DND-41 (cell line): ENCODE results near the gene FOSB.
A peak's percentile ranks its signal among the peaks of the same experiment; 100 is the strongest.

Experiments used
- ATAC-seq: fragments of 200-7000 bp; cut with Tn5 transposase; 3 replicates; pipeline ENCODE4 v1.9.1; 2021; ENCODE audit warnings: low read depth; ENCODE audit not compliant: insufficient read depth
- DNase-seq: peaks from one replicate; pipeline ENCODE4 v3.0.0-alpha.2; 2020
- H2AFZ ChIP-seq: 2 replicates; pipeline ENCODE4 v1.6.0; 2012; ENCODE audit warnings: low read depth, low read length
- H3K27ac ChIP-seq: 2 replicates; pipeline ENCODE4 v1.5.1; 2012; ENCODE audit warnings: low read length, inconsistent platforms
- H3K27me3 ChIP-seq: fragments of 200-600 bp; sonication (generic); 2 replicates; pipeline ENCODE4 v1.6.0; 2012; ENCODE audit warnings: low read length, mild to moderate bottlenecking, inconsistent platforms; ENCODE audit not compliant: insufficient read depth, poor library complexity
- H3K36me3 ChIP-seq: 2 replicates; pipeline ENCODE4 v1.5.1; 2012; ENCODE audit warnings: low read length, inconsistent platforms; ENCODE audit not compliant: insufficient read depth
- H3K4me1 ChIP-seq: 2 replicates; pipeline ENCODE4 v1.5.1; 2012; ENCODE audit warnings: mild to moderate bottlenecking, low read length; ENCODE audit not compliant: insufficient read depth
- H3K4me2 ChIP-seq: 2 replicates; pipeline ENCODE4 v1.6.0; 2012; ENCODE audit warnings: mild to moderate bottlenecking, moderate library complexity, low read length, inconsistent platforms; ENCODE audit not compliant: insufficient read depth
- H3K4me3 ChIP-seq, 2 experiments: fragments of 200-600 bp in 1 of 2; shearing (Covaris generic) in 1 of 2; 2 replicates each; pipeline ENCODE4 v1.5.1; 2012 to 2016; ENCODE audit warnings: inconsistent platforms in 2 of 2, low read length in 2 of 2, mild to moderate bottlenecking in 2 of 2, low read depth in 1 of 2, moderate library complexity in 1 of 2
- H3K79me2 ChIP-seq: 2 replicates; pipeline ENCODE4 v1.6.0; 2012; ENCODE audit warnings: low read length, inconsistent platforms; ENCODE audit not compliant: insufficient read depth
- H3K9ac ChIP-seq: 2 replicates; pipeline ENCODE4 v1.6.0; 2012; ENCODE audit warnings: low read depth, mild to moderate bottlenecking, inconsistent platforms, low read length, moderate library complexity
- H3K9me3 ChIP-seq: 2 replicates; pipeline ENCODE4 v1.5.1; 2012; ENCODE audit warnings: low read length, moderate library complexity, mild to moderate bottlenecking, inconsistent platforms; ENCODE audit not compliant: insufficient read depth, severe bottlenecking
- H4K20me1 ChIP-seq: 2 replicates; pipeline ENCODE4 v1.6.0; 2012; ENCODE audit warnings: low read length; ENCODE audit not compliant: insufficient read depth
- EZH2 ChIP-seq: IDR thresholded peaks from 3 replicates; pipeline ENCODE4 v1.6.1; 2012; ENCODE audit warnings: borderline replicate concordance, low read depth, mild to moderate bottlenecking, moderate library complexity, low read length, inconsistent platforms; ENCODE audit not compliant: severe bottlenecking
- TF ChIP-seq, protein P1 (sequence below): IDR thresholded peaks from 2 replicates; pipeline ENCODE4 v1.5.1; 2012; ENCODE audit warnings: borderline replicate concordance, low read length, moderate library complexity, mild to moderate bottlenecking; ENCODE audit not compliant: poor library complexity, severe bottlenecking; ENCODE audit errors: extremely low read depth

Gene FOSB

DNA sequence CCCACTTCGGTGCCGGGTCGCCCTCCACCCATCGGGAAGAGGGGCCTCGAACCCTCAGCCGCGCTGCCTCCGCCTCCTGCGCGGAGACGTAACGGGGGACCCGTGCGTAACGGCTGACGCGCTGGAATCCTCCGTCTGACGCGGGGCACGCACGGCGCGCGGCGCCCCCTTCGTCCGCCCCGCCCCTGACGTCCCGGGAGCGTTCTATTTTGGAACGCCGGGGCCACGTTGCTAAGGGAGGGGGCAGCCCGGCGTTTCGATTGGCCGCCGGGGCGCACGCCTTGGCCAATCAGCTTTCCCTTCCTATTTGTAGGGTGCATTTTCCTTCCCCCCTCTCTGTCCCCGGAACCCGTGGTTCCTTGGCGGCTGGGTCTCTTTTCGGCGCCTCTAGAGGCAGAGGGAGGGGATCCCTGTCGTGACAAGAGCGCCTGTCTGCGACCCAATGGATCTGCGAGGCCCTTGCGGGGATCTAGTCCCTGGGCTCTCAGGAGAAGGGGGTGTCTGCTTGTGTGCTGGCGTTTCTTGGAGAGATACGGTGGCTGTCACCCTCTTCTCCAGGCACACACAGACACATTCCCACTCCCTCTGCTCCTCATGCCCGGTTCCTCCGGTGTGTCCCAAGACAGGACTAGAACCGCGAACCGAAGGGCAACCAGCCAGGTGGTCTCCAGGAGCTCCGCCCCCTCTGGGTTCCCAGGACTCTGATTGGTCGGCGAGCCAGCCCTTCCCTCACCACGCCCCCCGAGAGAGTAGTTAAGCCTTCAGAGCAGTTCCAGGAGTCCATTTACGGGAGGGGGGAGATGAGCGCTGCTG is 1.5 kb downstream of the FOSB start:
- no peaks in the 10 kb centered on the region for H3K79me2 ChIP-seq
- H4K20me1 ChIP-seq, result peaks cover 14% of the 10 kb centered on the region
- peak overlapping the region; percentile 99 for H3K4me2 ChIP-seq
- no peaks in the 10 kb centered on the region for H3K36me3 ChIP-seq
- H3K9ac ChIP-seq, result peak overlapping the region; percentile 58
- TF ChIP-seq, protein P1, sequence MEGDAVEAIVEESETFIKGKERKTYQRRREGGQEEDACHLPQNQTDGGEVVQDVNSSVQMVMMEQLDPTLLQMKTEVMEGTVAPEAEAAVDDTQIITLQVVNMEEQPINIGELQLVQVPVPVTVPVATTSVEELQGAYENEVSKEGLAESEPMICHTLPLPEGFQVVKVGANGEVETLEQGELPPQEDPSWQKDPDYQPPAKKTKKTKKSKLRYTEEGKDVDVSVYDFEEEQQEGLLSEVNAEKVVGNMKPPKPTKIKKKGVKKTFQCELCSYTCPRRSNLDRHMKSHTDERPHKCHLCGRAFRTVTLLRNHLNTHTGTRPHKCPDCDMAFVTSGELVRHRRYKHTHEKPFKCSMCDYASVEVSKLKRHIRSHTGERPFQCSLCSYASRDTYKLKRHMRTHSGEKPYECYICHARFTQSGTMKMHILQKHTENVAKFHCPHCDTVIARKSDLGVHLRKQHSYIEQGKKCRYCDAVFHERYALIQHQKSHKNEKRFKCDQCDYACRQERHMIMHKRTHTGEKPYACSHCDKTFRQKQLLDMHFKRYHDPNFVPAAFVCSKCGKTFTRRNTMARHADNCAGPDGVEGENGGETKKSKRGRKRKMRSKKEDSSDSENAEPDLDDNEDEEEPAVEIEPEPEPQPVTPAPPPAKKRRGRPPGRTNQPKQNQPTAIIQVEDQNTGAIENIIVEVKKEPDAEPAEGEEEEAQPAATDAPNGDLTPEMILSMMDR, result peak; percentile 52
- TF ChIP-seq EZH2, result no peak
- H3K27me3 ChIP-seq, result peaks cover 5% of the 10 kb centered on the region
- no peaks in the 10 kb centered on the region for H3K9me3 ChIP-seq
- peak; percentile 92 for ATAC-seq
- H3K4me1 ChIP-seq, result peaks cover 36% of the 10 kb centered on the region
- H3K4me3 ChIP-seq, result peak overlapping the region; percentile 33 to 88; a peak in 3 of 4 replicates
- H2AFZ ChIP-seq, result peak overlapping the region; percentile 92
- H3K27ac ChIP-seq, result peak overlapping the region; percentile 81
- peak; percentile 94 for DNase-seq

DNA sequence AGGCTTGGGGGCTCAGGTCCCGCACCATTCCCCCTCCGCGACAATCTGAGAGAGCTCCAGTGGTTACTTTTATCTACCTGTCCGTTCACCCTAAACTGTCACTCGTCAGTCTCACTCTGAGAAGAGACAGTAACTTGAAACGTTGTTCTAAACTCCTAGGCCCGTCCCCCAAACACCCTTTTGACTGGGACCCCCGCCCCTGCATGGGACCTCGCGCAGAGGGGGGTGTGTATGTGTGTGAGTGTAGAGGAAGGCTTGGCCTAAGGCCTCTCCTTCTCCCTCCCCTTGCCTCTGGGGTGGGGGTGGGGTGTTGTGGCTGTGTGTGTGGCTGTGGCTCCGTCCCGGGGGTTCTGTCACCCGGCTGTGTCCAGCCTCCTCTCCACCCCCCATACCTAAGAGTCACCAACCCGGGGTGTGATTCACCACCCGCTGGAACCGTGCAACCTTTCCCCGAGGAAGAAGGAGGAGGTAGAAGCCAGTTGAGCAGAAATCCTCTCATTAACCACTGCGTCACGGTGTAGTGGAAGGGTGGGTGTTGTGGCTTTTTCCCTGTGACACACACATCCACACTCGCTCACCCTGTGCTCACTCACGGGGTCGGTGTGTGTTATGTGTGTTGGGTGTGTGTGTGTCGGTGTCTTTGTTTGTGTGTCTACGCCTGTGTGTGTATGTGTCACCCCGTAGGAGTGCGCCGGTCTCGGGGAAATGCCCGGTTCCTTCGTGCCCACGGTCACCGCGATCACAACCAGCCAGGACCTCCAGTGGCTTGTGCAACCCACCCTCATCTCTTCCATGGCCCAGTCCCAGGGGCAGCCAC is 2.4 kb downstream of the FOSB start:
- Histone ChIP-seq H3K9ac (peak overlapping the region; percentile 58), H3K79me2 (no peaks in the 10 kb centered on the region), H3K27me3 (peaks cover 5% of the 10 kb centered on the region), H3K27ac (no peak overlapping the region), H3K4me3 (peak overlapping the region in 1 of 2 experiments; percentile 88; a peak in 2 of 4 replicates), H3K9me3 (no peaks in the 10 kb centered on the region), H3K4me2 (peak overlapping the region; percentile 99), H4K20me1 (peaks cover 14% of the 10 kb centered on the region), H2AFZ (peak overlapping the region; percentile 92; the same call in 1 of the 2 replicates), H3K4me1 (peaks cover 36% of the 10 kb centered on the region), H3K36me3 (no peaks in the 10 kb centered on the region)
- TF ChIP-seq, protein P1, result no peak
- TF ChIP-seq EZH2, result no peak
- peak; percentile 12 for DNase-seq
- ATAC-seq, result no peak

DNA sequence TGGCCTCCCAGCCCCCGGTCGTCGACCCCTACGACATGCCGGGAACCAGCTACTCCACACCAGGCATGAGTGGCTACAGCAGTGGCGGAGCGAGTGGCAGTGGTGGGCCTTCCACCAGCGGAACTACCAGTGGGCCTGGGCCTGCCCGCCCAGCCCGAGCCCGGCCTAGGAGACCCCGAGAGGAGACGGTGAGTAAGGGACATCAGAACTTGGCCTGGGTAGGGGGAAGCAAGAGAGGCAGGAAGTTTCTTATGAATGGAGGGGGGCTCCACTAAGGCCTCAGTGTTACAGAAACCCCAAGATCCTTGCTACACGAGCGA is 2.9 kb downstream of the FOSB start:
- Histone ChIP-seq H3K9me3 (no peaks in the 10 kb centered on the region), H3K27me3 (peaks cover 5% of the 10 kb centered on the region), H3K4me3 (no peak overlapping the region), H2AFZ (no peak overlapping the region), H3K4me2 (no peak overlapping the region), H3K36me3 (no peaks in the 10 kb centered on the region), H3K4me1 (peaks cover 36% of the 10 kb centered on the region), H3K79me2 (no peaks in the 10 kb centered on the region), H4K20me1 (peaks cover 14% of the 10 kb centered on the region), H3K9ac (no peak overlapping the region), H3K27ac (no peak overlapping the region)
- DNase-seq (no peak), ATAC-seq (no peak)
- TF ChIP-seq EZH2, result no peak
- TF ChIP-seq, protein P1, result no peak
